HUES48 (cell line): Measurements from ENCODE around the gene PLAAT2.
"Not testable (repeated sequence)": the region's sequence is repeated elsewhere in the genome, so short reads cannot be mapped to it uniquely, and the experiment has no call there.

ENCODE experiments used
- H3K27ac ChIP-seq: one replicate; pipeline ENCODE4 v1.7.0; 2013; ENCODE audit warnings: low read depth, low read length, inconsistent platforms
- H3K27me3 ChIP-seq: 2 replicates; pipeline ENCODE4 v1.6.1; 2013; ENCODE audit warnings: mild to moderate bottlenecking, low read length; ENCODE audit not compliant: control insufficient read depth, insufficient read depth
- H3K36me3 ChIP-seq: 2 replicates; pipeline ENCODE4 v1.6.1; 2013; ENCODE audit warnings: low read length; ENCODE audit not compliant: control insufficient read depth, insufficient read depth
- H3K4me1 ChIP-seq: 2 replicates; pipeline ENCODE4 v1.6.1; 2013; ENCODE audit warnings: mild to moderate bottlenecking, low read length; ENCODE audit not compliant: control insufficient read depth, insufficient read depth
- H3K4me3 ChIP-seq: 2 replicates; pipeline ENCODE4 v1.5.1; 2013; ENCODE audit warnings: mild to moderate bottlenecking, low read depth, low read length
- H3K9ac ChIP-seq: 2 replicates; pipeline ENCODE4 v1.6.1; 2013; ENCODE audit warnings: mild to moderate bottlenecking, low read depth, low read length, moderate library complexity
- H3K9me3 ChIP-seq: 2 replicates; pipeline ENCODE4 v1.6.1; 2013; ENCODE audit warnings: low read length; ENCODE audit not compliant: control insufficient read depth, insufficient read depth

The PLAAT2 gene

GRCh38 chr11:63599211-63600122 lies 36.3 kb upstream of the PLAAT2 start:
- H3K4me1 ChIP-seq: peaks cover 8% of the 10 kb centered on the region; the same call in 1 of the 2 replicates
- peaks cover 29% of the 10 kb centered on the region for H3K36me3 ChIP-seq
- no peak overlapping the region for H3K9ac ChIP-seq
- H3K27me3 ChIP-seq: no peaks in the 10 kb centered on the region
- H3K4me3 ChIP-seq: no peak overlapping the region
- H3K9me3 ChIP-seq: peaks cover 3% of the 10 kb centered on the region; the same call in 1 of the 2 replicates
- no peak overlapping the region for H3K27ac ChIP-seq

DNA sequence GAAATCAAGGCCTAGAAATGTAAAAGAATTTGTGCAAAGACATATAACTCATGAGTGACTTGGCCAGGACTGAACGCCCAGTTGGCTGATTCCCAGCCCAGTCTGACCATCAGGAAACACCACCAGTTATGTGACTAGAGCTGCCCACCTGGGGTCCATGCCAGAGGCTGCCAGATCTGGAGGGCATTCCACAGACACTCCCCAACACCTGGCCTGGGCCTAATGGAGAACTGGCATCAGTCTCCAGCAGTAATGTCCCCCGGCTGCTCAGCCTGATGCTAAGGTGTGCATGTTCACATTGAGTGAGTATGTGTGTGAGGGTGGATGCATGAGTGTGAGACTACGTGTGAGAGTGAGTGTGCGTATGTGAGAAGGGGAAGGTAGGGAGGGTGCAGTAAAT lies 35.4 kb upstream of the PLAAT2 start:
- Histone ChIP-seq H3K4me1 (peaks cover 6% of the 10 kb centered on the region; the same call in 1 of the 2 replicates), H3K27ac (no peak overlapping the region), H3K9me3 (peaks cover 3% of the 10 kb centered on the region; the same call in 1 of the 2 replicates), H3K36me3 (peaks cover 36% of the 10 kb centered on the region), H3K4me3 (no peak overlapping the region), H3K27me3 (no peaks in the 10 kb centered on the region), H3K9ac (no peak overlapping the region)

- Histone ChIP-seq H3K4me1 (no peaks in the 10 kb centered on the region), H3K4me3 (no peak overlapping the region), H3K9ac (no peak overlapping the region), H3K36me3 (peaks cover 59% of the 10 kb centered on the region), H3K27me3 (no peaks in the 10 kb centered on the region), H3K9me3 (peaks cover 3% of the 10 kb centered on the region; the same call in 1 of the 2 replicates), H3K27ac (no peak overlapping the region)
Measured at GRCh38 chr11:63595296-63595695, 32.1 kb upstream of the PLAAT2 start.

- Histone ChIP-seq H3K9ac (no peak overlapping the region), H3K36me3 (peaks cover 76% of the 10 kb centered on the region), H3K4me1 (no peaks in the 10 kb centered on the region), H3K27me3 (no peaks in the 10 kb centered on the region), H3K4me3 (no peak overlapping the region), H3K27ac (no peak overlapping the region), H3K9me3 (peaks cover 3% of the 10 kb centered on the region; the same call in 1 of the 2 replicates)
Measured at GRCh38 chr11:63592975-63593395, 29.8 kb upstream of the PLAAT2 start.

- no peak overlapping the region for H3K27ac ChIP-seq
- no peaks in the 10 kb centered on the region for H3K27me3 ChIP-seq
- H3K9ac ChIP-seq: no peak overlapping the region
- no peaks in the 10 kb centered on the region for H3K9me3 ChIP-seq
- H3K4me3 ChIP-seq: no peak overlapping the region
- H3K36me3 ChIP-seq: peaks cover 79% of the 10 kb centered on the region
- no peaks in the 10 kb centered on the region for H3K4me1 ChIP-seq
Measured at GRCh38 chr11:63590024-63590788, 27.0 kb upstream of the PLAAT2 start.

DNA sequence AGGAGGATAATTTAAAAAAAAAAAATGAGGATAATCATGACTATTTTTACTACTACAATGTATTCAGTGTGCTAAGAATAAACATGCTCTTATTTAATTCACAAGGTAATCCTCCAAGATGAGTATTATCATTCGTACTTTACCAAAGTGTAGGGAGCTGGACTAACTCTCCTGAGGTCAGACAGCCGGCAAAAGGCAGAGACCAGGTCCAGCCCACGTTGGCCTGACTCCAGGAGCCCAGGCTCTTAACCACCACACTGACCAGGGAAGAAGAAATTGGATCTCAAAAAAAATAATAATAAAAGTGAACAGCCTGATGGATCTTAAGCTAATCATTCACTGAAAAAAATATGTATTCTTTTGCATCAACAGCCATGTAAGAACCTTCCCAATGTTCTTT lies 25.8 kb upstream of the PLAAT2 start:
- Histone ChIP-seq H3K4me3 (no peak overlapping the region), H3K27me3 (no peaks in the 10 kb centered on the region), H3K9me3 (no peaks in the 10 kb centered on the region), H3K9ac (no peak overlapping the region), H3K36me3 (peaks cover 81% of the 10 kb centered on the region), H3K27ac (no peak overlapping the region), H3K4me1 (no peaks in the 10 kb centered on the region)

DNA sequence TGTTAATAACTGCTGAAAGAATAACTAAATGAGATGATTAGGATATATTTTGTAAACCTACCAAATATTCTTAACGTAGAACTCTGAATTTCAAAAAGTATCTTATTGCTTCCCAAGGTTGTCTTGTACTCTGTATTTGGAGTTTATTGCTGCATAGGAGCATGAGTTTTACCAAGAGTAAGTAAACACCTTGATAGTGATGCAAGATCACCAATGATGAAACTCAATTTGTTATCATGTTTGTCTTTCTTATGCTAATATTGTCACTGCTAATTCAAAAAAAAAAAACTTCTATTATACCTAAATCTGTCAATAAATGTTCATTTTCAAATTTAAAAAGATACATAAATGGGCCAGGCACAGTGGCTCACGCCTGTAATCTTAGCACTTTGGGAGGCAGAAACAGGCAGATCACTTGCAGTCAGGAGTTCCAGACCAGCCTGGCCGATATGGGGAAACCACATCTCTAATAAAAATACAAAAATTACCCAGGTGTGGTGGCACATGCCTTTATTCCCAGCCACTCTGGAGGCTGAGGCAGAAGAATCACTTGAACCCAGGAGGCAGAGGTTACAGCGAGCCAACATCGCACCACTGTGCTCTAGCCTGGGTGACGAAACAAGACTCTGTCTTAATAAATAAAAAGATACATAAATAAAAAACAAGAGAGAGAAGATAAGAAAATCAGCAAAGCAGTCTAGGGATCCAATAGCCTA lies 23.4 kb upstream of the PLAAT2 start:
- peaks cover 13% of the 10 kb centered on the region for H3K9me3 ChIP-seq
- no peaks in the 10 kb centered on the region for H3K4me1 ChIP-seq
- no peak overlapping the region for H3K4me3 ChIP-seq
- H3K9ac ChIP-seq: no peak overlapping the region
- H3K36me3 ChIP-seq: peaks cover 87% of the 10 kb centered on the region
- H3K27ac ChIP-seq: no peak overlapping the region
- H3K27me3 ChIP-seq: no peaks in the 10 kb centered on the region

DNA sequence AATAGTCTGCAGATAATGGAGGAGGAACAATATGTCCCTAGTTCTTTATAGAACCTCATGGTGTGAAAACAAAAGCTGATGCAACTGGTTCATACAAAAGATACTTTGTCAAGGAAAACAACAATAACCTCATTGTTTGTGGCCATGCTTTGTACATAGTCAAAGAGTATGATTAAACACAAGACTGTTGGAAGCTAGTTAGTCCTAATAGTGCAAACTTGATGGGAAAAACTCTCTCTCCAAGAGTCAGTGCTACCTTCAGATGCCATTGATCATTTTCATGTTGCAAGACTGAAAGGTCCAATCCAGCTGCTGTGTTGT lies 20.1 kb upstream of the PLAAT2 start:
- Histone ChIP-seq H3K27ac (no peak overlapping the region), H3K9ac (no peak overlapping the region), H3K9me3 (peaks cover 24% of the 10 kb centered on the region), H3K4me3 (no peak overlapping the region), H3K4me1 (no peaks in the 10 kb centered on the region), H3K27me3 (no peaks in the 10 kb centered on the region), H3K36me3 (peaks cover 67% of the 10 kb centered on the region)

DNA sequence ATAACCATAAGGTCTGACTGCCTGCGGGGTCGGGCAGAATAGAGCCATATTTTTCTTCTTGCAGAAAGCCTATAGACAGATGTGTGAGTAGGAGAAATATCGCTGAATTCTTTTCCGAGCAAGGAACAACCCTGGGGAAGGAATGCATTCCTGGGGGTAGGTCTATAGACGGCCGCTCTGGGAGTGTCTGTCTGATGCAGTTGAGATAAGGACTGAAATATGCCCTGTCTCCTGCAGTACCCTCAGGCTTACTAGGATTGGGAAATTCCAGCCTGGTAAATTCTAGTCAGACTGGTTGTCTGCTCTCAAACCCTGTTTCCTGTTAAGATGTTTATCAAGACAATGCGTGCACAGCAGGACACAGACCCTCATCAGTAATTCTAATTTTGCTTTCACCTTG lies 18.0 kb upstream of the PLAAT2 start:
- not testable (repeated sequence) for H3K27me3 ChIP-seq, H3K9ac ChIP-seq, H3K4me3 ChIP-seq, H3K4me1 ChIP-seq
- H3K9me3 ChIP-seq: peaks cover 24% of the 10 kb centered on the region
- peak overlapping the region; percentile 20 for H3K27ac ChIP-seq
- peaks cover 58% of the 10 kb centered on the region for H3K36me3 ChIP-seq

- Histone ChIP-seq H3K9me3 (peaks cover 24% of the 10 kb centered on the region), H3K36me3 (peaks cover 60% of the 10 kb centered on the region)
- not testable (repeated sequence) for H3K4me1 ChIP-seq, H3K27ac ChIP-seq, H3K4me3 ChIP-seq, H3K9ac ChIP-seq, H3K27me3 ChIP-seq
Measured at GRCh38 chr11:63578882-63579281, 15.7 kb upstream of the PLAAT2 start.
